HT-29 (cell line): ENCODE measurements around the gene PTGS2. TPM values are rescaled to one million over a fixed set of nuclear protein-coding genes. Genes with fewer than 3 reads are reported as not detected.
A peak's percentile ranks its signal among the peaks of the same experiment; 100 is the strongest.
"Not testable (repeated sequence)": the region's sequence is repeated elsewhere in the genome, so short reads cannot be mapped to it uniquely, and the experiment has no call there.

Experiments used
- DNase-seq: peaks from one replicate; pipeline ENCODE4 v3.0.0-alpha.2; 2015; ENCODE audit warnings: low spot score
- total RNA-seq: library from RNA; depleted of rRNA; stranded (reverse); fragments of >200 nt; shearing (Covaris generic); gene quantifications from 2 replicates; pipeline ENCODE4 v1.2.3, GENCODE V29; 2014

PTGS2 gene
- total RNA-seq, 1 experiment from 2014 or later = 7.9 TPM

DNA sequence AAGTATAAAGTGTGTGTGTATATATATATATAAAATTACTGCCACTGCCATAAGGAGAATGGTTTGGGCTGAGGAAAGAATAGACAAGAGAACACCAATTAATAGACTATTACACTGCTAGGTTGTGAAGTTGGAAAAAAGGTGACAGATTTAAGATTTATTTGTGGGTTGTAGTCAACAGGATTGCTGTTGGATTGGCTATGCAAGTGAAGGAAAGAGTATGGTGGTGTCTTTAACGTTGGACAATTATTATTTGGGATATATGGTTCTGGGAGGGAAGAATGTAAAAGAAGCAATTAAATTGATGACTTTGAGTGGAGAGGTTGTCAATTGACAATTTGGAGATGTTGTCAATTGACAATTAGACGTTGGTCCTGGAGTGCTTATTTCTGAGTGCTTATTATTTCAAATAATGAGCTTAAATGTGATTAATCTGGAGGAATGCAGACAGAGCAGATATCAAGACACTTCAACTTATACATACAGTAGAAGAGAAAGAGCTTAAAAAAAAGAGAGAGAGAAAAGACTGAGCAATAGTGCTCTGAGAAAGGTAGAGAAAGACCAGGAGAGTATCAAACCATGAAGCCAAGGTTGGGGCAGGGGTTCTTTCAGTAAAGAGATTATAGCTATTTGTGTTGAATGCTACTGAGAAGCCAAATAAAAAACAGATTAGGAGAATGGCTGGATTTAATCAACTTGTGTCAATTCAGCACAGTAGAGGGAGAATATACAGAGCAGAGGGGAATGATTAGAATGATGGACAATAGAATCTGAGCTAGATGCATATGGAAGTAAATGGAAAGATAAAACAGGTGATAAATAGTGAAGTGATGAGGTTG, 9.7 kb downstream of the PTGS2 start:
- peak; percentile 7 for DNase-seq

DNA sequence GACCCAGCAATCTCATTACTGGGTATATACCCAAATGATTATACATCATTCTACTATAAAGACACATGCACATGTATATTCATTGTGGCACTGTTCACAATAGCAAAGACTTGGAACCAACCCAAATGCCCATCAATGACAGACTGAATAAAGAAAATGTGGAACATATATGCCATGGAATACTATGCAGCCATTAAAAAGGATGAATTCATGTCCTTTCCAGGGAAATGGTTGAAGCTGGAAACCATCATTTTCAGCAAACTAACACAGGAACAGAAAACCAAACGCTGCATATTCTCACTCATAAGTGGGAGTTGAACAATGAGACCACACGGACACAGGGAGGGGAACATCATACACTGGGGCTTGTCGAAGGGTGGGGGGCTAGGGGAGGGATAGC, 10.4 kb downstream of the PTGS2 start:
- DNase-seq = not testable (repeated sequence)

DNA sequence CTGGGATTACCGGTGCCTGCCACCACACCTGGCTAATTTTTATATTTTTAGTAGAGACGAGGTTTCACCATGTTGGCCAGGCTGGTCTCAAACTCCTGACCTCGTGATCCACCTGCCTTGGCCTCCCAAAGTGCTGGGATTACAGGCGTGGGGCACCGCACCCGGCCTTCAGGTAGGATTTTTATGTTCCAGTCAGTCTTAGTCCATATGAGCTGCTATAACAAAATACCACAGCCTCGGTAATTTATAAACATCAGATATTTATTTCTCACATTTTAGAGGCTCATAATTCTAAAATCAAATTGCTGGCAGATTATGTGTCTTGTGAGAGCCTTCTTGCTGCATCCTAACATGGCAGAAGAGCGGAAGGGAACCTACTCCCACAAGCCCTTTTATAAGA, 16.0 kb downstream of the PTGS2 start:
- DNase-seq = not testable (repeated sequence)

GRCh38 chr1:186662752-186663151, 17.5 kb downstream of the PTGS2 start:
- no peak for DNase-seq

GRCh38 chr1:186659890-186660341, 20.3 kb downstream of the PTGS2 start:
- no peak for DNase-seq

DNA sequence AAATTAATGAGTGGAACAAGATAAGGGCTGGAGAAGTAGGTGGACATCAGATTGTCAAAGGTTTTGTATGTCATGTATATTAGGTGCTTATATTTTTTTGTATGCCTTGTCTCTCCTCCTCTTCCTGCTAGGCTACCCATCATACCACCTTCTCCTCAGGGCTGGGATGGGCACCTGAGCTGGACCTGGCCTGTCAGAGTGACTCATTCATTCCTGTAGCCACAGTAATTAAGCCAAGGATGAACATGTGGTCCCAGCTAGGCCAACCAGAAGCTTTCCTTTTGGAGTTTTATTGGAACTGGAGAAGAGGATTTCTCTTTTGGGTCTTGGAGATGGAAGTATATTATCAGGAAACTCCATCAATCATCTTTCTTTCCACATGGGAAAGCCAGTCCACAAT, 21.2 kb downstream of the PTGS2 start:
- peak; percentile 14 for DNase-seq

- DNase-seq = no peak
Measured at GRCh38 chr1:186657481-186657880, 22.7 kb downstream of the PTGS2 start.

GRCh38 chr1:186655876-186656275, 24.3 kb downstream of the PTGS2 start:
- DNase-seq = no peak

DNA sequence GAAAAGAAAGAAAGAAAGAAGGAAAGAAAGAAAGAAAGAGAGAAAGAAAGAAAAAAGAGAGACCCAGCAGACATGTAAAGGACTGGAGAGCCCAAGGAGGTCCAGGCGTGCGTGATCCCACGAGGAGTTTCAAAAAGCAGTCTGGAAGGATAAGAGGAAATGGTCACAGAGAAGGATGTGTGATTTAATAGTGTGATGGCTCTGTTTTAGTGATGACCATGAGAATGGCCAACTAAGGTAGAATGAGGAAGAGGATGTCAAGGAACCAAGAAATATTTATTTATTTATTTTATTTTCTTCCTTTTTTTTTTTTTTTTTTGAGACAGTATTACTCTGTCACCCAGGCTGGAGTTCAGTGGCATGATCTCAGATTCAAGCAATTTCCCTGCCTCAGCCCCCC, 25.5 kb downstream of the PTGS2 start:
- no peak for DNase-seq

DNA sequence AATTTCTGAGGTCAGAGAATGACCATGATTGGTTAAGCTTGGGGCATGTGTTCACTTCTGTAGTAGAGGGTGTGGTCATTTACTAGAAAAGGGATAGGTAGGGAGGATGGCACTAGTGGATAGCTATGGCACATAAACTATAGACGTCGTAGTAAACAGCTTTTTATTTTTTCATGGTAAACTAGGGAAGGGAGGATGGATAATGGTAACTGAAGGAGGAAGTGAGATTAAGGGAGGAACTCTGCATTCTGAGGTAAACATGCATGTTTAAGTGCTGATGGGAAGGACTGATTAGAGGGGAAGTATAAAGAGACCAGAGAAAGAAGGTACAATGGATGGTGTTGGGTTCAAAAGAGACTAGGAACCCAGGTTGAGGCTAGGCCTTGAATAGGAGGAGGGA, 26.9 kb downstream of the PTGS2 start:
- no peak for DNase-seq

DNA sequence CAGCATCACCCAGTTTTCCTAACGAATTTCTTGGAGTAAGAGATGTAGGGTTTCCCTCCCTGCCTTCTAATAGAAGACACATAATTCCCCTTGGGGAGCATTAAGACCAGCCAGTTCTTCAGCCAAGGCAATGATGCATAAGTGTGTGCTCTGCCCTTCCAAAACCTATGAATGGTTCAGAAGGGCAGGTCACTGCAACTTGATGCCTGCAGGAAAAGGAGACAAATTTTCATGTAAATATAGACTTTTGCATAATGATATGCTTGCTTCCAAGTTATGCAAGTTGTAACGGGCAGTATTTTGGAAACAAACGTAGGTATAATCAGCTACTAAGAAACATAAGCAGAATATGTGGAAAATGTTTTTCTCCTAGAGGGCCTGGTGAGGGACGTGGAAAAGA, 31.6 kb downstream of the PTGS2 start:
- no peak for DNase-seq

DNA sequence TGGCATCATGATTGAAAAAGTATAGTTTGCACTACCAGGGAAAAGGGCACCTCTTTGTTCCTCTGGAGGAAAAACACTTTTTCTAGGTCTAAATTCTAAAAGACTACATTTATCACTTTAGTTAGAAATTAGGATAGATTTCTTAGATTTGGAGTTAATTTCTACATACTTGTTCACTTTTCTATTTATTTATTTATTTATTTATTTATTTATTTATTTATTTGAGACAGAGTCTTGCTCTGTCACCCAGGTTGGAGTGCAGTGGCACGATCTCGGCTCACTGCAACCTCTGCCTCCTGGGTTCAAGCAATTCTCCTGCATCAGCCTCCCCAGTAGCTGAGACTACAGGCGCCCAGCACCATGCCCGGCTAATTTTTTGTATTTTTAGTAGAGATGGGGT, 32.2 kb downstream of the PTGS2 start:
- DNase-seq = not testable (repeated sequence)

GRCh38 chr1:186643614-186644013, 36.6 kb downstream of the PTGS2 start:
- no peak for DNase-seq

- not testable (repeated sequence) for DNase-seq
Measured at GRCh38 chr1:186637567-186637966, 42.7 kb downstream of the PTGS2 start.

DNA sequence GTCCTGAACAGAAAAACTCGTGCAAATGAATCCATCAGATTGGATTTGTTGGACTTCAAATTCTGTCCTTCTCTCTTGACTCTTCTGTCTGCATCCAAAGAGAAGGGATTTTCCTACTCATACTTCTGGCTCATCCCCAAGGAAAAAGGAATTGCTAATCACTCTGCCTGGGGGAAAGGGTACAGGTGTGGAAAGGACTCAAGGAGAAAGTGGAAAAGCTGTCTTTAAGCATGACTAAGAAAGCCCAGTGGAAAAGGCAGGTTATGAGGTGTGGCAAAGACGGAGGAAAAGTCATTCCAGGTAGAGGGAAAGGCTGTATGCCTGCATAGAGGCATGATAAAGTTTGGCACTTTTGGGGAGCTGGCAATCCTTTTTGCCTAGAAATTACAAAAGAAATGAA, 43.4 kb downstream of the PTGS2 start:
- no peak for DNase-seq

DNA sequence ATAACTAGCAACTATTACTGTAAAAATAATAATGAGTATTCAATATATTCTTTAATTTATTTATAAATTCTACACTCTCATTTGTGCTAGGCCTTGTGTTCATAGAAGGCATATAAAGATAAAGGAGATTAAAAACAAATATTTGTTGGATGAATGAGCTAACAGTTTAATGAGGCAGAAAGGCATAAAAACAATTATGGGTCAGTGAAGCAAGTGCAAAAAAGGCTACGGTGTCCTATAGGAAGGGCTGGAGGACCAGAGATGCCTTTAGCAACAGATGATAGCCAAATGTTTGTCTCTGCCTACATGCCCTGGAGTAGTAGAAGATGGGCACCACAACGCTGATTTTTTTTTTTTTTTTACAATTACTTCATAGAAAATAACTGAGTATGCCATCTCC, 45.7 kb downstream of the PTGS2 start:
- DNase-seq = no peak

DNA sequence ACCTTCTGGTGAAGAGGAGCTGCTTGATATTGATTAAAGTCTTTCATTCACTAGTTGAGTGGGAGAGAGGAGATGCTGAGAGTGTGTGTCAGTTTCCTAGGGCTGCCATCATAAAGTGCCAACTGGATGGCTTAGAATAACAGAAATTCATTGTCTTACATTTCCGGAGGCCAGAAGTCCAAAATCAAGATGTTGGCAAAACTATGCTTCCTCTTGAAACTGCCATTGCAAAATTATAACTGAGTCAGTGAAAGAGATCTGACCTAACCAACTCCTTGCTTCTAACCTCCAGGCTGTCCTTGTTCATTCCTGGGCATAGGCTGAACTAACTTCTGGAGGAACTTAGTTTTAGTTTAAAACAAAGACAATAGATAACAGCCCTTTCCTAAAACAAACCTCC, 47.1 kb downstream of the PTGS2 start:
- no peak for DNase-seq

DNA sequence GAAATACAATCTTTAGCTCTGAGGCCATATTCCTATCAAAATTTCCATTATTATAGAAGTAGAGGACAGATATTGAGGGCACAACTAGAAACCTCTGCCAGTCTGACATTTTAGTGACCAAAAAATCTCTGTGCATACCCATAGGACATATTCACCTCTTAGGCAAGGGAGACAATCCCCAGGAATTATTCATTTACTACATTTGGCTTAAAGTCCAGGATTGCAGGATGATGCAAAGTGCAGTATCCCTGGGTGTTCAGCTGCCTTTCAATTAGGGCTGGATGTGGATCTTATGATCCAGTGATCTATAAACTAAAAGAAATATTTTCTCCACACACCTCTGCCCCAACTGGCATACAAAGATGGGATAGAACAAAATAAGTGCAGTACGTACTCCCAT, 50.9 kb downstream of the PTGS2 start:
- no peak for DNase-seq

GRCh38 chr1:186628910-186629309, 51.3 kb downstream of the PTGS2 start:
- DNase-seq = no peak

DNA sequence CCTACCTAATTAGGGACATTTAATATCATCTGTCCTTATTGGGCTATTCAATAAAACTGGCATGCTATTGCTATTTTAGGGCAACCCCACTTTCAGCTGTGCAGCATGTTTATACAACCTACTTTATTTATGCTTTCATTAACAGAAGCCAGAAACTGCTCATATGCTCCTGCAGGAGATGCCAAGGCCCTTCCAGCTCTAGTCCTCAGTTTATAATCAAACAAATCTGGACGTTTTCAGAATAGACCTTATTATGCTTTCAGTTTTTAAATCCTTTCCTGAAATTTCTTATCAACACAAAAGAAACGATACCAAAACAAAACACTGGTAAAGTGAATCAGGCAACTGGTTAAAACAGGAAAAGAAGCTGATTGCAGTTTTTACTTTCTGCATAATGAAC, 53.2 kb downstream of the PTGS2 start:
- no peak for DNase-seq

DNA sequence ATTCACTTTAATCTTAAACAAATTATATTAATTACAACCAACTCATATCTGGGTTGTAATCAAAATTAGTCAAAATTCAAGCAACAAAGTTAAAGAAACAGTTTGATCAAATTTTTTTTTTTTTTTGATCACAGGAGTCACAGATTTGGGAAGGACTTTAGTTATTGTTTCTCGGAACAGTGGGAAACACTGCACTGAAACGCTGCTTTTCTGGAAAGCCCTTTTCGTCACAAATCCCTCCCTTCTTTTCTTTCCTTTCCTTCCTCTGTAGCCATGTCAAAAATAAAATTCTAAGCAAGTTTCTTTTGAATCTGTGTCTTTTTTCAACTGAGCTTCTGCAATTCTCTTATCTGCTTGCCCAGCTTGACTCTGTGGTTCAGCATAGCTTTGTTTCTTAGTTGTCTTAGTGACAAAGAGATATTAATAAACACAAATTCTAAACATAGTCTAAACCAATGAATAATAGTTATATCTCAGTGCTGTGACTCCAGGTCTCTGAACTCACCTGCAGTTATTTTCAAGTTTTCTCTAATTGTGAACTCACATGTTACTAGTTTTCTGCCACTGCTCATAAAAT, 53.8 kb downstream of the PTGS2 start:
- no peak for DNase-seq

- DNase-seq = no peak
Measured at GRCh38 chr1:186623551-186623950, 56.7 kb downstream of the PTGS2 start.
